Measurements from ENCODE around the gene ATG7.
"Not testable (repeated sequence)": the region's sequence is repeated elsewhere in the genome, so short reads cannot be mapped to it uniquely, and the experiment has no call there.

ATG7 gene

GRCh38 chr3:11297126-11297525, 24.9 kb downstream of the ATG7 start:
- DNase-seq (ENCODE audit: low read depth) = no peak

DNA sequence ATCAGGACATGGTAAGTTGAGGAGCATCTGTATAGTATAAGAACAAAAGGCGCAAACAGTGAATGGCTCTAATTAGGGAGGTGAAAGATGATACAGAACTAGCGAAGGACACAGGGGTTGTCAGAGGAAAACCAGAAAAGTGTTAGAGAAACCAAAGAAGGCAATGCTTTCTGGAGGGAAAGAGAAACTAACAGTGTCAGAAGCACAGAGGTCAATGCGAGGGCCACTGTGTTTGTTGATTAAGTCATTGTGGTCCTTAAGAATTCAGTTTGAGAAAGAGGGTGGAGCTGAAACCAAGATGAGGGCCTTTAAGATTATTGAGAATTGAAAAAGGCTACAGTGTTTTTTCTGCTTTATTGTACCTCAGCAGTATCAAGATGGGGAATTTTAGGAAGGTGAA, 28.8 kb downstream of the ATG7 start:
- DNase-seq (ENCODE audit: low read depth) = peak; percentile 89

DNA sequence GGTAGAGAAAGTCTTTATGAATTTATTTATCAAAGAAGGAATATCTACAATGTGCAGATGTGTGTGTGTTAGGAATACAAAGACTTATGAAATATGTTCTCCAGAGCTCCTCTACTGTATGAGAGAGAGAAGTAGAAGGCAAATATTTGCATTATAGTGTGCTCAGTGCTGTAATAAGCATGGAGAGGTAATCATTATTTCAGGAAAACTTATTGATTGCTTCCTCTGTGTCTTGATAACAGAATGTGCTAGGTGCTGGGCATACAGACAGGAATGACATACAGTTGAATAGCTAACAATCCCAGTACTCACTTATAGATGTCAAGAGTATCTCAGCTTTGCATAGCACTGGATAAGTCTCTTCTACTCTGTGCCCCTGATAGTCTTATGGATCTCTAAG, 30.2 kb downstream of the ATG7 start:
- no peak for DNase-seq (ENCODE audit: low read depth)

GRCh38 chr3:11304175-11304574, 32.0 kb downstream of the ATG7 start:
- no peak for DNase-seq (ENCODE audit: low read depth)

GRCh38 chr3:11305509-11305908, 33.3 kb downstream of the ATG7 start:
- peak; percentile 58 for DNase-seq (ENCODE audit: low read depth)

DNA sequence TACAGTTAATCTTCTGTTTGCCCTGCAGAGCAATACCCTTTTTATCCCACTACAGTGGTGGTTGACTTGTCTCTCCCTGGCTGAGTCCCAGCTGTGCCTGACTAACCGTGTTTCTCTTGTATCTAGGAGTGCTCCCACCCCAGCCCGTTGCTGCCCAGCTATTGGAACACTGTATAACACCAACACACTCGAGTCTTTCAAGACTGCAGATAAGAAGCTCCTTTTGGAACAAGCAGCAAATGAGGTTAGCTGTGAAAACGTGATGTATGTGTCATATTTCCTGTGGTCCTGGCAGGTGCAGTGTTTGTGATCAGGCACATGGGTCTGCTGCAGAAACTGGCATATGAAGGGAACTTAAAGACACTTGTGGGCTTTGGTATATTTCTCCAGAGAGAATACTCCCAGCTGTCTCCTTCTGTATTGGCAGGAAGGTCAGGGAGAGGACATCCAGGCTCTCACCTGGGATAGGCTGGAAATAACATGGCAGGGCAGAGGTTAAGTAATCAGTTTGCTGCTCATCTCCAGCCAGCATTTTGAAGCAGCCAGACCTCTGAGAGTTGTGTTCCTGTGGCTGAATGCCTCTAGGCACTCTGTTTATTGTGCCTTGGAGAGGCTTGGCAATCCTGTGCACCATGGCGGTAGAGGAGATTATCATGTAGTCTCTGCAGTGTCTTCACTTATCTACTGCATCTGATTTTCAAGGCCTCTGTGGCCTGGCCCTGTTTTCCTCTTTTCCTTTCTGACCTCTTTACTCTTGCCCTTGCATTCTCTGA, 34.8 kb downstream of the ATG7 start:
- DNase-seq (ENCODE audit: low read depth) = peak; percentile 74

DNA sequence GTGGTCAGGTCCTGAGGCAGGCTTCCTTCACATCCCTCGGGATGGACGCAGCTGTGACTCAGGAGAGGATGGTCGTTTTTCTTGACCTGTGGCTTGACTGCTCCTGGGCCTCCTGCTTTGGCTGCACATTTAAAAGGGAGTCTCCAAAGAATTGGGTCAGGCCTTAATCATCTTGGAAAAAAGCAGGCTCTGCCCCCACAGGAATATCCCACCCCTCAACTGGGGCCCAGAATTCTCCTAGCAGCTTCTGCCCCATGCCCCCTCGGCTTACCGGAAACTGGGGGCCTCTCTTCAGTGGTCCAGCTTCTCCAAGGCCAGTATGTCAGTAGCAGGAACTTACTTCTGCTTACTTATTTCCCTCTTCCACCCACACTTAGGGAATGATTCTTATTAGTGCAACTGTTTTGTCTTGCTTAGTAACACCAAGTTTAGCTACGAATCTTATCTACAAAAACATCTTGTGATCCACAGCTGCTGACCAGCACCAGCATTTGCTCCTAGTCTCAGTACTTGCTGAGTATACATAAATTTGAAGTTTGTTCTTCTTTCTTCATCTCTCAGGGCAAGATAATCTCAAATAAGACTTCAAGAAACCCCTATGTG, 35.7 kb downstream of the ATG7 start:
- DNase-seq (ENCODE audit: low read depth) = no peak

DNA sequence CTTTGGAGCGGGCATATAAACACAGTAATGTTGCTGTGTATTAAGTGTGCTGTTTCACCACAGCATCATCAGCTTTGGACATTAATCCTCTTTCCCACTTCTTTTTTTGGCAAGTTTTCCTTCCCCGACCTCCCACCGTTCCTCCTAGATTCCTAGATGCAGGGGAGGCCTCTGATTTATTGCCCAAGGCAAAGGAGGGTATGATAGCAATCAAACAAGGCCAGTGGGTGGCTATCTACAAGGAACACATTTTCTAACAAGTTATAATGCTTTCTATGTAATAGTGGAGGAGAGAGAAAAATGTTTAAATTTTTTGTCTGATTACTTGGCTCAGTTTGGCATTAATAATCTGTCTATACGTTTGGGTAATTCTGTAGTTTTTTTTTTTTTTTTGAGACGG, 38.1 kb downstream of the ATG7 start:
- DNase-seq (ENCODE audit: low read depth) = no peak

DNA sequence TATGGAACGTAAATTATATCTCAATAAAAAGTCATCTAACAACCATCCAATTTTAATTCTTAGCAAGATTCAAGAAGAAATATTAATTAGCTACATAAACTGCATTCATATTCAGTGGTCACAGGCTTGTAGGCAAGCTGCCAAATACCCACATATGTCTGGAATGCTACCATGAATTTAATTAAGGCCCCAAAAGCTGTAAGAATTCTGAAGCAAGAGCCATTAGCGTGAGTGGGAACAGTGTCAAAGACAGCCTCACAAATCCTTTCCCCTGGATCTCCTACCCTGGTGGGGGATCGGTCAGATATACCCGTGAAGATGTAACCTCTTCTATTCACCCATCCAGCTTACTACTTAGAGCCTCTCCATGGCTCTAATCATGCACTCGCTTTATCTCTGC, 40.0 kb downstream of the ATG7 start:
- no peak for DNase-seq (ENCODE audit: low read depth)

DNA sequence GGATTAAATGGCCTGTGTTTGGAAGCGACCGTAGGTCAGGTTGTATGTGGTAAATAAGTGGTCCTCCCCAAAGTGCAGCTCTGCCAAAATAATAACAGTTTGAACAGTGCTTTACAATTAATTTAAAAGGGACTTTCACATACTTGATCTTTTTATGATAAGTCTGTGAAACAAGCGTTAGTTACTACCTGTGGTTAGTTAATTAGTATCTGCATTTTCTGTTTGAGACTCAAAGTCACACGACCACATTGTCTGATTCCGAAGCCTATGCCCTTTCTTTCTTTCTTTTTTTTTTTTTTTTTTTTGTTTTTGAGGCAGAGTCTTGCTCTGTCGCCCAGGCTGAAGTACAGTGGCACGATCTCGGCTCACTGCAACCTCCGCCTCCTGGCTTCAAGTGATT, 45.1 kb downstream of the ATG7 start:
- DNase-seq (ENCODE audit: low read depth) = no peak

DNA sequence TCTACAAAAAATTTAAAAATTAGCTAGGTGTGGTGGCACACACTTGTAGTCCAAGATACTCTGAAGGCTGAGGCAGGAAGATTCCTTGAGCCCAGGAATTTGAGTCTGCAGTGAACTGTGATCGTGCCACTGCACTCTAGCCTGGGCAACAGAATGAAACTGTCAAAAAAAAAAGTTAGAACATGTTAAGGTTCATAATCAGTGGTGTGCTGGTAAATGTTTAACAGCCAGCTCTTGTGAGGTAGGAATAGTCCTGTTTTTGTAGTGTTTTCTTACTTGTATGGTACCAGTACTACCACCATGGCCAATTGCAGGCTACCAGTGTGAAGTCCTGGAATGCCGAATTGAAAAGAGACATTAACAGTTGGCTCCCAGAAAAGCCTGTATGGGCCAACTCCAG, 50.7 kb downstream of the ATG7 start:
- no peak for DNase-seq (ENCODE audit: low read depth)

GRCh38 chr3:11323813-11324212, 51.6 kb downstream of the ATG7 start:
- DNase-seq (ENCODE audit: low read depth) = peak; percentile 50

- no peak for DNase-seq (ENCODE audit: low read depth)
Measured at GRCh38 chr3:11327619-11328018, 55.4 kb downstream of the ATG7 start.

DNA sequence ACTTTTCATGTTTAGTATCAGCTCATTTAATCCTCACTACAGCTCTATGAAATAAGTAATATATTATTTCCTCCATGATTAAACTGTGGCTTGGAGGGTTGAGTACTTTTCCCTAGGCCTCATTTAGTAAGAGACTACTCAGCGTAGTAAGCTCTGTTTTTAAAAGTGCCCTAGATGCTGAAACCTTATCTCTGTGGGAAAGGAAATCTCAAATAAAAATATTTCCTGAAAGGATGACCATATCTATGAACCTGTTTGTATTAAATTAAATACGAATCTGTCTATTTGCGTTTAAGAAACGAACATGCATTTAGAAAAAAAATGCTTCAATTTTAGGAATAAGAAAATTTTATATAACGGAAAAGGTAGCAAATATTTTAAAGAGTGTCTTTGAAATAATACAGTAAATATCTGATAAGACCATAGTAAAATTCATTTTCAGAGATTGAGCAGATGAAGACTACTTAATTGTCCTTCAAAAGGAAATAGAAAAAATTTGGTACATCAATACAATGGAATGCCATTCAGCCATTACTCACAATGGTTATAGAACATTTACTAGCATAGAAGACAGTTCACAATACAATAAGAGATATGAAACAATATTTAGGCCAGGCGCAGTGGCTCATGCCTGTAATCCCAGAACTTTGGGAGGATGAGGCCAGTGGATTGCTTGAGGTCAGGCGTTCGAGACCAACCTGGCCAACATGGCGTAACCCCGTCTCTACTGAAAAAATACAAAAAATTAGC, 56.2 kb downstream of the ATG7 start:
- no peak for DNase-seq (ENCODE audit: low read depth)

GRCh38 chr3:11329777-11330176, 57.6 kb downstream of the ATG7 start:
- DNase-seq (ENCODE audit: low read depth) = no peak

- peak; percentile 59 for DNase-seq (ENCODE audit: low read depth)
Measured at GRCh38 chr3:11331101-11331500, 58.9 kb downstream of the ATG7 start.

- DNase-seq (ENCODE audit: low read depth) = peak; percentile 86
Measured at GRCh38 chr3:11335056-11335608, 62.9 kb downstream of the ATG7 start.

DNA sequence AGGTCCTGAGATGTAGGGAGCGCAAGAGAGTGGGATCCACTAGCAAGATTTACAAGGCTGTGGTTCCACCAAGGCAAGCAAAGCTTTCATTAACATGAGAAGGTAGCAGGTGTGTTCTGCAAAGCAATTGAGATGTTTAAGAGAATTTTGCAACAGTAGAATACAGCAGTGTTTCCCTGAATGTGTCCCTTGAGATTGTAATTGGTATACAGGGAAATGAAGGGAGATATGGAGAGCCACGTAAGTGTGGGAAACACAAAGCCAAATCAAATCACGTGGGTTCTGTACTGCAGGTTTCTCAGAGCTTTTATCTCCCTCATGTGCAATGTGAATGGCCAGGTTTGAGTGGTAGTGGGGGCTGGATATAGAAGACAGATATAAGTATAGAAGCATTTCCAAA, 67.3 kb downstream of the ATG7 start:
- no peak for DNase-seq (ENCODE audit: low read depth)

- DNase-seq (ENCODE audit: low read depth) = peak; percentile 78
Measured at GRCh38 chr3:11346416-11346815, 74.2 kb downstream of the ATG7 start.

GRCh38 chr3:11348877-11349276, 76.7 kb downstream of the ATG7 start:
- DNase-seq (ENCODE audit: low read depth) = not testable (repeated sequence)

GRCh38 chr3:11349446-11349845, 77.2 kb downstream of the ATG7 start:
- DNase-seq (ENCODE audit: low read depth) = peak; percentile 67

- DNase-seq (ENCODE audit: low read depth) = peak; percentile 53
Measured at GRCh38 chr3:11350374-11350773, 78.2 kb downstream of the ATG7 start.

- DNase-seq (ENCODE audit: low read depth) = no peak
Measured at GRCh38 chr3:11351451-11351850, 79.3 kb downstream of the ATG7 start.

Data from iris pigment epithelial cell (primary cell).